A549 (cell line): ENCODE data around the gene UTY. TPM values are rescaled to one million over a fixed set of nuclear protein-coding genes. Genes with fewer than 3 reads are reported as not detected.
A peak's percentile ranks its signal among the peaks of the same experiment; 100 is the strongest.

ENCODE experiments used
- ATAC-seq, 2 experiments: fragments of 200-7000 bp in 1 of 2; fragments of >200 bp in 1 of 2; cut with Nextera tagmentation in 1 of 2; cut with Tn5 transposase in 1 of 2; 3 replicates each; pipeline versions ENCODE4 v1.8.0 to v1.9.1; 2018 to 2020; ENCODE audit warnings: mild to moderate bottlenecking in 1 of 2, moderate library complexity in 1 of 2
- CTCF ChIA-PET: fragments of 300-600 bp; sonication (Branson Sonifier 250); formaldehyde crosslinking; extraction: SDS; loops from one replicate; lab custom pipeline; 2021; ENCODE audit warnings: antibody characterized with exemption, inconsistent platforms; lab: Yijun Ruan, JAX
- POLR2A ChIA-PET: fragments of 350-600 bp; formaldehyde crosslinking; extraction: SDS; loops from one replicate; lab custom pipeline; 2021; ENCODE audit warnings: antibody characterized with exemption, inconsistent platforms; lab: Yijun Ruan, JAX
- DNase-seq, 2 experiments: peaks; one replicate each; pipeline versions ENCODE4 v3.0.0 to v3.0.0-alpha.2; 2011 to 2016; ENCODE audit warnings: low read depth in 1 of 2, low spot score in 1 of 2
- FAIRE-seq: peaks from 2 replicates; lab custom pipeline; 2011; peaks lifted over from hg19 to GRCh38; lab: Jason Lieb, UNC
- H3K27ac ChIP-seq, 2 experiments: fragments of >200 bp; sonication (Bioruptor Twin); formaldehyde crosslinking; 3 replicates each; pipeline ENCODE4 v1.5.1; 2016 to 2017
- H3K4me1 ChIP-seq: fragments of >200 bp; sonication (Bioruptor Twin); formaldehyde crosslinking; 3 replicates; pipeline ENCODE4 v1.6.1; 2016
- H3K4me2 ChIP-seq: fragments of >200 bp; sonication (Bioruptor Twin); formaldehyde crosslinking; 3 replicates; pipeline ENCODE4 v1.6.1; 2016
- H3K4me3 ChIP-seq: fragments of >200 bp; sonication (Bioruptor Twin); formaldehyde crosslinking; 3 replicates; pipeline ENCODE4 v1.5.1; 2016
- H3K9me3 ChIP-seq: fragments of >200 bp; sonication (Bioruptor Twin); formaldehyde crosslinking; 3 replicates; pipeline ENCODE4 v1.6.1; 2016
- BHLHE40 ChIP-seq: IDR thresholded peaks from 2 replicates; pipeline ENCODE4 v1.6.1; 2012; ENCODE audit warnings: low read depth, low read length, inconsistent platforms
- CBX2 ChIP-seq: fragments of 200-600 bp; sonication (generic); IDR thresholded peaks from 2 replicates; pipeline ENCODE4 v1.6.1; 2016; ENCODE audit warnings: low read depth, mild to moderate bottlenecking, borderline replicate concordance
- CBX8 ChIP-seq: fragments of 200-600 bp; sonication (generic); IDR thresholded peaks from 2 replicates; pipeline ENCODE4 v1.6.1; 2016
- CHD4 ChIP-seq: fragments of 200-600 bp; sonication (generic); IDR thresholded peaks from 2 replicates; pipeline ENCODE4 v1.6.1; 2016; ENCODE audit warnings: antibody characterized with exemption, mild to moderate bottlenecking, borderline replicate concordance
- EHMT2 ChIP-seq: fragments of 200-600 bp; sonication (generic); IDR thresholded peaks from 2 replicates; pipeline ENCODE4 v1.6.1; 2016; ENCODE audit warnings: antibody characterized with exemption, low read depth, mild to moderate bottlenecking, moderate library complexity
- ELK1 ChIP-seq: fragments of 150-350 bp; IDR thresholded peaks from 2 replicates; pipeline ENCODE4 v1.6.1; 2014; ENCODE audit warnings: low read depth, mild to moderate bottlenecking, low read length
- FOSB ChIP-seq: fragments of 250-450 bp; sonication (Bioruptor Pico); IDR thresholded peaks from 2 replicates; pipeline ENCODE4 v1.5.0; 2020; ENCODE audit warnings: mild to moderate bottlenecking, moderate library complexity
- FOXS1 ChIP-seq: fragments of 250-450 bp; sonication (Bioruptor Pico); IDR thresholded peaks from 2 replicates; pipeline ENCODE4 v1.5.0; 2020; ENCODE audit warnings: mild to moderate bottlenecking, moderate library complexity
- GATA3 ChIP-seq: IDR thresholded peaks from 2 replicates; pipeline ENCODE4 v1.6.1; 2012; ENCODE audit warnings: borderline replicate concordance
- HEYL ChIP-seq: fragments of 250-450 bp; sonication (Bioruptor Pico); IDR thresholded peaks from 2 replicates; pipeline ENCODE4 v1.8.0; 2021; ENCODE audit warnings: mild to moderate bottlenecking, moderate library complexity
- HOXB13 ChIP-seq: fragments of 250-450 bp; sonication (Bioruptor Pico); IDR thresholded peaks from 2 replicates; pipeline ENCODE4 v1.5.0; 2020; ENCODE audit warnings: low read depth, mild to moderate bottlenecking, moderate library complexity
- JUN ChIP-seq, 2 experiments: fragments of >200 bp; sonication (Bioruptor Twin); formaldehyde crosslinking; IDR thresholded peaks; 2 replicates in 1 of 2; 3 replicates in 1 of 2; pipeline ENCODE4 v1.6.1; 2016 to 2017
- JUNB ChIP-seq: fragments of >200 bp; sonication (Bioruptor Twin); formaldehyde crosslinking; IDR thresholded peaks from 2 replicates; pipeline ENCODE4 v1.6.1; 2016
- KDM1A ChIP-seq: fragments of 200-600 bp; sonication (generic); IDR thresholded peaks from 2 replicates; pipeline ENCODE4 v1.6.1; 2016; ENCODE audit warnings: low read depth, mild to moderate bottlenecking
- KDM5A ChIP-seq: fragments of 200-600 bp; sonication (generic); IDR thresholded peaks from 2 replicates; pipeline ENCODE4 v1.6.1; 2016; ENCODE audit warnings: antibody characterized with exemption, mild to moderate bottlenecking
- MAFK ChIP-seq: fragments of 450-650 bp; IDR thresholded peaks from 2 replicates; pipeline ENCODE4 v1.6.1; 2014; ENCODE audit not compliant: partially characterized antibody
- MAX ChIP-seq: IDR thresholded peaks from 2 replicates; pipeline ENCODE4 v1.6.1; 2012
- MAZ ChIP-seq: fragments of 150-350 bp; IDR thresholded peaks from 2 replicates; pipeline ENCODE4 v1.6.1; 2014; ENCODE audit warnings: antibody characterized with exemption, low read depth, low read length, borderline replicate concordance
- MYC ChIP-seq: IDR thresholded peaks from 2 replicates; pipeline ENCODE4 v1.6.1; 2012; ENCODE audit warnings: mild to moderate bottlenecking, inconsistent platforms, low read length, improper control_type of control experiment, borderline replicate concordance
- POLR2AphosphoS2 ChIP-seq: conservative IDR thresholded peaks from 2 replicates; pipeline ENCODE4 v1.6.1; 2012; ENCODE audit warnings: low read length, improper control_type of control experiment, inconsistent platforms
- RAD21 ChIP-seq, 2 experiments: fragments of >200 bp in 1 of 2; sonication (Bioruptor Twin) in 1 of 2; formaldehyde crosslinking in 1 of 2; IDR thresholded peaks in 1 of 2; conservative IDR thresholded peaks in 1 of 2; 2 replicates in 1 of 2; 3 replicates in 1 of 2; pipeline ENCODE4 v1.6.1; 2012 to 2018; ENCODE audit warnings: inconsistent platforms in 1 of 2
- RARB ChIP-seq: fragments of 250-450 bp; sonication (Bioruptor Pico); IDR thresholded peaks from 2 replicates; pipeline ENCODE4 v1.8.0; 2021; ENCODE audit warnings: mild to moderate bottlenecking, moderate library complexity
- REST ChIP-seq: fragments of 200-600 bp; sonication (generic); IDR thresholded peaks from 2 replicates; pipeline ENCODE4 v1.6.1; 2016; ENCODE audit warnings: antibody characterized with exemption, mild to moderate bottlenecking, moderate library complexity
- RFX5 ChIP-seq: fragments of 450-650 bp; IDR thresholded peaks from 2 replicates; pipeline ENCODE4 v1.7.1; 2014; ENCODE audit warnings: antibody characterized with exemption, mild to moderate bottlenecking, moderate library complexity
- TFCP2L1 ChIP-seq: fragments of 250-450 bp; sonication (Bioruptor Pico); IDR thresholded peaks from 2 replicates; pipeline ENCODE4 v1.5.0; 2021; ENCODE audit warnings: mild to moderate bottlenecking
- ZFP36 ChIP-seq: fragments of 450-650 bp; IDR thresholded peaks from 2 replicates; pipeline ENCODE4 v1.6.1; 2014; ENCODE audit warnings: borderline replicate concordance; ENCODE audit not compliant: partially characterized antibody
- ZSCAN20 ChIP-seq: fragments of 250-450 bp; sonication (Bioruptor Pico); IDR thresholded peaks from 2 replicates; pipeline ENCODE4 v1.8.0; 2022; ENCODE audit warnings: mild to moderate bottlenecking, moderate library complexity
- WGBS: methylation state at CpG from one replicate; pipeline ENCODE4 v1.1.6; 2017; ENCODE audit errors: missing lambda C conversion rate; 5-methylcytosine and 5-hydroxymethylcytosine counted together
- polyA plus RNA-seq, 4 experiments: library from polyadenylated mRNA; depleted of rRNA in 3 of 4; stranded (reverse); fragments of >200 nt; fragmentation: RNase III in 1 of 4; extraction: RNeasy Plus Mini Kit Qiagen cat#74134 plus additional on column Dnase treatment in 1 of 4; gene quantifications; 2 replicates in 3 of 4; 3 replicates in 1 of 4; pipeline ENCODE4 v1.2.3, GENCODE V29; 2011 to 2017
- TF ChIP-seq, protein P1 (sequence below): fragments of >200 bp; sonication (Bioruptor Twin); formaldehyde crosslinking; IDR thresholded peaks from 3 replicates; pipeline ENCODE4 v1.5.1; 2016

UTY gene
- polyA plus RNA-seq, 2 of the 4 experiments (the other 2 are of a cell fraction): 2.9 to 12.5 TPM

- DNase-seq: peak in 1 of 2 experiments; percentile 26
- FAIRE-seq: no peak
- peak overlapping the region in 1 of 2 experiments; percentile 34; a peak in 2 of 6 replicates for H3K27ac ChIP-seq
- ChIA-PET POLR2A (no interaction called here), CTCF (no interaction called here)
- H3K4me2 ChIP-seq: peak overlapping the region; percentile 50
- no peaks in the 10 kb centered on the region for H3K9me3 ChIP-seq
- H3K4me1 ChIP-seq: peaks cover 23% of the 10 kb centered on the region; the same call in 2 of the 3 replicates
- 69% methylated on average over 2 of the region's 2 CpGs for WGBS
- no peak overlapping the region for H3K4me3 ChIP-seq
- no peak for ATAC-seq
- TF ChIP-seq CHD4 (no peak), BHLHE40 (no peak), EHMT2 (no peak), CBX2 (no peak), ELK1 (no peak), ZFP36 (no peak), KDM5A (no peak), GATA3 (no peak), MAX (no peak), RFX5 (no peak), ZSCAN20 (CRISPR knock-in tag) (no peak), MAZ (no peak), MYC (no peak), MAFK (no peak)
- TF ChIP-seq, protein P1, sequence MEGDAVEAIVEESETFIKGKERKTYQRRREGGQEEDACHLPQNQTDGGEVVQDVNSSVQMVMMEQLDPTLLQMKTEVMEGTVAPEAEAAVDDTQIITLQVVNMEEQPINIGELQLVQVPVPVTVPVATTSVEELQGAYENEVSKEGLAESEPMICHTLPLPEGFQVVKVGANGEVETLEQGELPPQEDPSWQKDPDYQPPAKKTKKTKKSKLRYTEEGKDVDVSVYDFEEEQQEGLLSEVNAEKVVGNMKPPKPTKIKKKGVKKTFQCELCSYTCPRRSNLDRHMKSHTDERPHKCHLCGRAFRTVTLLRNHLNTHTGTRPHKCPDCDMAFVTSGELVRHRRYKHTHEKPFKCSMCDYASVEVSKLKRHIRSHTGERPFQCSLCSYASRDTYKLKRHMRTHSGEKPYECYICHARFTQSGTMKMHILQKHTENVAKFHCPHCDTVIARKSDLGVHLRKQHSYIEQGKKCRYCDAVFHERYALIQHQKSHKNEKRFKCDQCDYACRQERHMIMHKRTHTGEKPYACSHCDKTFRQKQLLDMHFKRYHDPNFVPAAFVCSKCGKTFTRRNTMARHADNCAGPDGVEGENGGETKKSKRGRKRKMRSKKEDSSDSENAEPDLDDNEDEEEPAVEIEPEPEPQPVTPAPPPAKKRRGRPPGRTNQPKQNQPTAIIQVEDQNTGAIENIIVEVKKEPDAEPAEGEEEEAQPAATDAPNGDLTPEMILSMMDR: no peak
Observed at GRCh38 chrY:13361656-13362636, 117.9 kb downstream of the UTY start.

DNA sequence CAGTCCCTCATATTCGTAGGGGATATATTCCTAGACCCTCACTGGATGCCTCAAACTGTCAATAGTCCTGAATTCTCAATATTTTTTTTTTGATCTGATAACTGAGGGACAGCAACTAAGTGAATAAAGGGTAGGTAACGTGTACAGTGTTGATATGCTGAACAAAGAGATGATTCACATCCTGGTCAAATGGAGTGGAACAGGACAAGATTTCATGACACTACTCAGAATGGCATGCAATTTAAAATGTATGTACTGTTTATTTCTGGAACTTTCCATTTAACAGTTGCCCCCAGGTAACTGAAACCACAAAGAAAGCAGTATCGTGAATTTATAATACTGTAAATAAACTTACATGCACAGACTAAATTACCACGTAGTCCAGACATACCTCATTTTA, 128.4 kb downstream of the UTY start:
- ATAC-seq: no peak
- CTCF ChIA-PET: no interaction called here
- Histone ChIP-seq H3K4me3 (no peak overlapping the region), H3K4me2 (no peak overlapping the region), H3K4me1 (peaks cover 10% of the 10 kb centered on the region; the same call in 2 of the 3 replicates), H3K9me3 (no peaks in the 10 kb centered on the region), H3K27ac (no peak overlapping the region)
- POLR2A ChIA-PET: no interaction called here
- WGBS: 82% methylated on average over 4 of the region's 4 CpGs
- no peak for DNase-seq
- FAIRE-seq: no peak
- TF ChIP-seq CBX8 (no peak), JUNB (no peak), RARB (CRISPR knock-in tag) (no peak), TFCP2L1 (CRISPR knock-in tag) (no peak), KDM1A (no peak), JUN (IDR thresholded peaks at IDR 0.05) (no peak), RAD21 (conservative IDR thresholded peaks at IDR 0.05 in 1 of 2, IDR thresholded peaks at IDR 0.05 in 1 of 2) (no peak), HEYL (CRISPR knock-in tag) (no peak), POLR2AphosphoS2 (no peak), HOXB13 (CRISPR knock-in tag) (no peak), FOXS1 (no peak), REST (no peak), FOSB (CRISPR knock-in tag) (no peak)
- TF ChIP-seq, protein P1: no peak
